ENCODE data around the gene SLC9A9. TPM values are rescaled to one million over a fixed set of nuclear protein-coding genes. Genes with fewer than 3 reads are reported as not detected.

The SLC9A9 gene
- polyA plus RNA-seq, 1 of the 3 experiments (the other 2 are of a cell fraction), result 0.05 TPM

GRCh38 chr3:143658861-143659260, 189.4 kb downstream of the SLC9A9 start:
- POLR2A ChIA-PET, result no interaction called here
- no peak overlapping the region for H3K27ac ChIP-seq (ENCODE audit: low read depth in 2 of 2, low read length in 1 of 2)
- no peaks in the 10 kb centered on the region for H3K9me2 ChIP-seq
- H2AFZ ChIP-seq (ENCODE audit: low read depth), result no peak overlapping the region
- H3K4me3 ChIP-seq (ENCODE audit: low read depth in 2 of 2, low read length in 1 of 2), result no peak overlapping the region
- DNase-seq, result no peak
- H3K27me3 ChIP-seq (ENCODE audit: insufficient read depth), result no peaks in the 10 kb centered on the region
- no peak overlapping the region for H3K9ac ChIP-seq
- H3K4me1 ChIP-seq (ENCODE audit: control insufficient read depth in 1 of 2, insufficient read depth in 2 of 2, low read depth in 1 of 2, low read length in 1 of 2), result no peaks in the 10 kb centered on the region
- 1% methylated on average over 2 of the region's 2 CpGs for WGBS (ENCODE audit: low lambda C conversion rate)
- H3F3A ChIP-seq (replicated peaks; ENCODE audit: insufficient read depth), result no peaks in the 10 kb centered on the region
- H3K79me2 ChIP-seq (ENCODE audit: insufficient read depth), result no peaks in the 10 kb centered on the region
- H3K4me2 ChIP-seq, result no peak overlapping the region
- H3K9me3 ChIP-seq, result no peaks in the 10 kb centered on the region
- H4K20me1 ChIP-seq (ENCODE audit: insufficient read depth), result no peaks in the 10 kb centered on the region
- TF ChIP-seq CTCF (IDR thresholded peaks at IDR 0.05) (no peak), FOSL2 (IDR thresholded peaks at IDR 0.05; ENCODE audit: borderline replicate concordance, low read depth) (no peak), RAD21 (IDR thresholded peaks at IDR 0.05; ENCODE audit: low read length) (no peak)
- no peaks in the 10 kb centered on the region for H3K36me3 ChIP-seq (replicated peaks in 1 of 2; ENCODE audit: control insufficient read depth in 1 of 2, insufficient read depth in 2 of 2, low read length in 1 of 2)
- CTCF ChIA-PET, result no interaction called here

- ChIA-PET CTCF (interaction anchor here (1.6 kb wide), 1 partner anchor 15 kb away, joined by 5 read pairs; no protein-coding TSS in a partner anchor), POLR2A (no interaction called here)
- no peaks in the 10 kb centered on the region for H4K20me1 ChIP-seq (ENCODE audit: insufficient read depth)
- no peaks in the 10 kb centered on the region for H3F3A ChIP-seq (replicated peaks; ENCODE audit: insufficient read depth)
- no peak overlapping the region for H2AFZ ChIP-seq (ENCODE audit: low read depth)
- H3K79me2 ChIP-seq (ENCODE audit: insufficient read depth), result no peaks in the 10 kb centered on the region
- 7% methylated on average over 1 of the region's 1 CpG for WGBS (ENCODE audit: low lambda C conversion rate)
- H3K4me2 ChIP-seq, result no peak overlapping the region
- no peak overlapping the region for H3K27ac ChIP-seq (ENCODE audit: low read depth in 2 of 2, low read length in 1 of 2)
- no peak overlapping the region for H3K9ac ChIP-seq
- no peaks in the 10 kb centered on the region; the same call in 1 of the 2 replicates for H3K27me3 ChIP-seq (ENCODE audit: insufficient read depth)
- H3K36me3 ChIP-seq (replicated peaks in 1 of 2; ENCODE audit: control insufficient read depth in 1 of 2, insufficient read depth in 2 of 2, low read length in 1 of 2), result no peaks in the 10 kb centered on the region
- H3K4me3 ChIP-seq (ENCODE audit: low read depth in 2 of 2, low read length in 1 of 2), result no peak overlapping the region
- H3K4me1 ChIP-seq (ENCODE audit: control insufficient read depth in 1 of 2, insufficient read depth in 2 of 2, low read depth in 1 of 2, low read length in 1 of 2), result no peaks in the 10 kb centered on the region
- H3K9me3 ChIP-seq, result no peaks in the 10 kb centered on the region
- H3K9me2 ChIP-seq, result no peaks in the 10 kb centered on the region
- DNase-seq, result no peak
- TF ChIP-seq RCOR1 (IDR thresholded peaks at IDR 0.05; ENCODE audit: low read length) (no peak), SMC3 (IDR thresholded peaks at IDR 0.05; ENCODE audit: low read depth, low read length) (no peak), RXRA (IDR thresholded peaks at IDR 0.05; ENCODE audit: borderline replicate concordance, low read depth) (no peak), GATA2 (CRISPR knock-in tag; IDR thresholded peaks at IDR 0.05) (no peak), GABPA (IDR thresholded peaks at IDR 0.05; ENCODE audit: low read depth) (no peak), TEAD4 (IDR thresholded peaks at IDR 0.05; ENCODE audit: borderline replicate concordance, insufficient read depth) (no peak), FOSL2 (IDR thresholded peaks at IDR 0.05; ENCODE audit: borderline replicate concordance, low read depth) (no peak), NFIC (IDR thresholded peaks at IDR 0.05; ENCODE audit: borderline replicate concordance) (no peak), TAF1 (IDR thresholded peaks at IDR 0.05; ENCODE audit: borderline replicate concordance, low read depth, low read length) (no peak), MEF2A (IDR thresholded peaks at IDR 0.05; ENCODE audit: borderline replicate concordance, low read depth) (no peak), CHD2 (IDR thresholded peaks at IDR 0.05; ENCODE audit: low read length, partially characterized antibody) (no peak), JUND (IDR thresholded peaks at IDR 0.05) (no peak), RFX5 (IDR thresholded peaks at IDR 0.05; ENCODE audit: low read length) (no peak), IRF3 (IDR thresholded peaks at IDR 0.05; ENCODE audit: low read depth, low read length) (no peak), EZH2phosphoT487 (IDR thresholded peaks at IDR 0.05; ENCODE audit: borderline replicate concordance, low read depth) (no peak)
- TF ChIP-seq, protein P1, sequence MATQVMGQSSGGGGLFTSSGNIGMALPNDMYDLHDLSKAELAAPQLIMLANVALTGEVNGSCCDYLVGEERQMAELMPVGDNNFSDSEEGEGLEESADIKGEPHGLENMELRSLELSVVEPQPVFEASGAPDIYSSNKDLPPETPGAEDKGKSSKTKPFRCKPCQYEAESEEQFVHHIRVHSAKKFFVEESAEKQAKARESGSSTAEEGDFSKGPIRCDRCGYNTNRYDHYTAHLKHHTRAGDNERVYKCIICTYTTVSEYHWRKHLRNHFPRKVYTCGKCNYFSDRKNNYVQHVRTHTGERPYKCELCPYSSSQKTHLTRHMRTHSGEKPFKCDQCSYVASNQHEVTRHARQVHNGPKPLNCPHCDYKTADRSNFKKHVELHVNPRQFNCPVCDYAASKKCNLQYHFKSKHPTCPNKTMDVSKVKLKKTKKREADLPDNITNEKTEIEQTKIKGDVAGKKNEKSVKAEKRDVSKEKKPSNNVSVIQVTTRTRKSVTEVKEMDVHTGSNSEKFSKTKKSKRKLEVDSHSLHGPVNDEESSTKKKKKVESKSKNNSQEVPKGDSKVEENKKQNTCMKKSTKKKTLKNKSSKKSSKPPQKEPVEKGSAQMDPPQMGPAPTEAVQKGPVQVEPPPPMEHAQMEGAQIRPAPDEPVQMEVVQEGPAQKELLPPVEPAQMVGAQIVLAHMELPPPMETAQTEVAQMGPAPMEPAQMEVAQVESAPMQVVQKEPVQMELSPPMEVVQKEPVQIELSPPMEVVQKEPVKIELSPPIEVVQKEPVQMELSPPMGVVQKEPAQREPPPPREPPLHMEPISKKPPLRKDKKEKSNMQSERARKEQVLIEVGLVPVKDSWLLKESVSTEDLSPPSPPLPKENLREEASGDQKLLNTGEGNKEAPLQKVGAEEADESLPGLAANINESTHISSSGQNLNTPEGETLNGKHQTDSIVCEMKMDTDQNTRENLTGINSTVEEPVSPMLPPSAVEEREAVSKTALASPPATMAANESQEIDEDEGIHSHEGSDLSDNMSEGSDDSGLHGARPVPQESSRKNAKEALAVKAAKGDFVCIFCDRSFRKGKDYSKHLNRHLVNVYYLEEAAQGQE (IDR thresholded peaks at IDR 0.05; ENCODE audit: low read depth, low read length), result no peak
- TF ChIP-seq, protein P2, sequence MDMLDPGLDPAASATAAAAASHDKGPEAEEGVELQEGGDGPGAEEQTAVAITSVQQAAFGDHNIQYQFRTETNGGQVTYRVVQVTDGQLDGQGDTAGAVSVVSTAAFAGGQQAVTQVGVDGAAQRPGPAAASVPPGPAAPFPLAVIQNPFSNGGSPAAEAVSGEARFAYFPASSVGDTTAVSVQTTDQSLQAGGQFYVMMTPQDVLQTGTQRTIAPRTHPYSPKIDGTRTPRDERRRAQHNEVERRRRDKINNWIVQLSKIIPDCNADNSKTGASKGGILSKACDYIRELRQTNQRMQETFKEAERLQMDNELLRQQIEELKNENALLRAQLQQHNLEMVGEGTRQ (IDR thresholded peaks at IDR 0.05; ENCODE audit: borderline replicate concordance, low read depth, low read length), result no peak
Measured at GRCh38 chr3:143658116-143658515, 190.2 kb downstream of the SLC9A9 start.

Data from SK-N-SH (cell line).